DMS53 treated with DMSO at 0.1 percent for 48 hours (cell line): ENCODE measurements around the gene SPOUT1.
"Not testable (repeated sequence)": the region's sequence is repeated elsewhere in the genome, so short reads cannot be mapped to it uniquely, and the experiment has no call there.

ENCODE experiments used
- DNase-seq: peaks from one replicate; lab custom pipeline; 2025; ENCODE audit not compliant: unreplicated experiment; lab: John Stamatoyannopoulos, UW

The SPOUT1 gene

DNA sequence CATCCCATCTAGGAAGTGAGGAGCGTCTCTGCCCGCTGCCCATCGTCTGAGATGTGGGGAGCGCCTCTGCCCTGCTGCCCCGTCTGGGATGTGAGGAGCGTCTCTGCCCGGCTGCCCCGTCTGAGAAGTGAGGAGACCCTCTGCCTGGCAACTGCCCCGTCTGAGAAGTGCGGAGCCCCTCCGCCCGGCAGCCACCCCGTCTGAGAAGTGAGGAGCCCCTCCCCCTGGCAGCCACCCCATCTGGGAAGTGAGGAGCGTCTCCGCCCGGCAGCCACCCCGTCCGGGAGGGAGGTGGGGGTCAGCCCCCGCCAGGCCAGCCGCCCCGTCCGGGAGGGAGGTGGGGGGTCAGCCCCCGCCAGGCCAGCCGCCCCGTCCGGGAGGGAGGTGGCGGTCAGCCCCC lies 49.5 kb downstream of the SPOUT1 start:
- DNase-seq, result not testable (repeated sequence)

DNA sequence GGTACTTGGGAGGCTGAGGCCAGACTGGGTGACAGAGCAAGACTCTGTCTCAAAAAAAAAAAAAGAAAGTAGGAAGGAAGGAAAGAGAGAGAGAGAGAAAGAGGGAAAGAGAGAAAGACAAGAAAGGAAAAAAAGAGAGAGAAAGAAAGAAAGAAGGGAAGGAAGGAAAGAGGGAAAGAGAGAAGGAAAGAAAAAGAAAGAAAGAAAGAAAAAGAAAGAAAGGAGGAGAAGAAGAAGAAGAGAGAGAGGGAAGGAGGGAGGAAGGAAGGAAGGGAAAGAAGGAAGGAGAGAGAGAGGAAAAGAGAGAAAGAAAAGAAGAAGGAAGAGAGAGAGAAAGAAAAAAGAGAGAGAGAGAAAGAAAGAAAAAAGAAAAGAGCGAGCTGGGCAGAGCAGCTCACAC lies 54.8 kb downstream of the SPOUT1 start:
- no peak for DNase-seq

DNA sequence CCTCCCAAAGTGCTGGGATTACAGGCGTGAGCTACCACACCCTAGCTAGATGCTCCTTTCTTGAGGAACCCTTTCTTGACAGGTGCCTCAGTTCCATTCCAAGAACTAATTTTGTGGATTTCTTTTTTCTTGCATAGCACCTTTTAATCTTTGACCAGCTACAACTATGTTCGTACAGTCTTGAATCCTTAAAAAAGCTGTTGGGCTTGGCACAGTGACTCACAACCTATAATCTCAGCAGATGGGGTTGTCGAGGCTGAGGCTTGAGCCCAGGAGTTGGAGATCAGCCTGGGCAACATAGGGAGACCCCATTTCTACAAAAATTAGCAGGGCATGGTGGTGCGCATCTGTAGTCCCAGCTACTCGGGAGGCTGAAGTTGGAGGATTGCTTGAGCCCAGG lies 56.5 kb downstream of the SPOUT1 start:
- no peak for DNase-seq

DNA sequence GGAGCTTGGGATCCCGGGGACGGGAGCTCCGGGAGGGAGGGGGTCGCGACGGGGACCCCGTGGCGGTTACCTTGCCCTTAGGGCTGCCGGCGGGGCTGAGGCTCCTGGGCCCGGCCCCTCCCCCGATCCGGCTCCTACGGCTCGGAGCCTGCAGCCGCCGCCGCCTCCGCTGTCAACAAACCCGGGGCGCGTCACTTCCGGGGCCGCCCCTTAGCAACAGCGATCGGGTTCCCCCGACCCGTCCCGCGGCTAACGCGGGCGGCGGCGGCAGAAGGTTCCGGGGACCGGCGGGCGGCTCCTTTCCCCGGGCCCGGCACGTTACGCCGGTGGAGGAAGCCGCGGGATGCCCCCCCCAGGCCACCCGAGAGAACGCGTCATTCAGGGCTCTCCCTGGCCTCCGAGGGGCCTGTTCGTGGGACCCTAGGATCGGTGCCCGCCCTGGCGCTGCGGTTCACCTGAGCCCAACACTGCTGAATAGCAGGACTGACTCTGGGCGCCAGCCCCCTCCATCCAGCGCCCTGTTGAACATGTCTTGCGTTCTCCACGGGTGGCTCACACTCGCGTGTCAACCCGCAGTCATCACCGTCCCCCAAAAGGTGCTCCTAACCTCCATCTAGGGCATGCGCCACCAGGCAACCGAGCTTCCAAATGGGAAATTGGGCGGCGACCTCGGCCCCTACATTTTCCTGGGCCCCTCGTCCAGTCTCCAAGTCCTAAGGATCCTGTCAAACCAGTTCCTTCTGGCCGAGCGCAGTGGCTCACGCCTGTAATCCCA lies 57.7 kb downstream of the SPOUT1 start, which contains the start of gene ZER1:
Gene ZER1, minus strand, starts transcription at position 183 of the 775 bp plus-strand sequence. CDS start 16,362 bp downstream, outside the sequence.
- DNase-seq, result peak; percentile 88

GRCh38 chr9:128771094-128771721 lies 58.4 kb downstream of the SPOUT1 start:
- DNase-seq, result no peak

DNA sequence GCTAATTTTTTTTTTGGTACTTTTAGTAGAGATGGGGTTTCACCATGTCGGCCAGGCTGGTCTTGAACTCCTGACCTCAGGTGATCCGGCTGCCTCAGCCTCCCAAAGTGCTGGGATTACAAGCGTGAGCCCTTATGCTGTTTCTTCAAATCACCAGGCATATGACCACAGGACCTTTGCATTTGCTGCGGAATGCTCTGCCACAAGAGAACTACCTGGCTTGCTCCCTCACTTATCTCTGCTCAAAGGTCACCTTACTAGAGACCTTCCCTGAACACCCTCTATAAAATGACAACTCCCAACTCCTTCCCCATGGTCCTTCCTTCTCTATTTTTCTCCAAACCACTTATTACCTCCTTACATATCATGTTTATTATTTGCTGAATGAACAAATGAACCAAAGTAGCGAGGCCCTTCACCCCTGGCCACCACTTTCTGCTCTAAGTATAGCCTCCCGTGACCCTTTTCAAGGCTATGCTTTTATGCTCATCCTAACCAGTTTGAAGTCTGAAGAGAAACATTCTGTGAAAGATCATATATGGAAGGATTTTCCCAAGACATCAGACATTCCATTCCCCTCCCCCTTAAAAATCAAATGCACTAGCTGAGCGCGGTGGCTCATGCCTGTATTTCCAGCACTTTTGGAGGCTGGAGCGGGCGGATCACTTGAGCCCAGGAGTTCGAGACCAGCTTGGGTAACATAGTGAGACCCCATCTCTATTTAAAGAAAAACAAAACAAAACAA lies 59.1 kb downstream of the SPOUT1 start:
- DNase-seq, result no peak
